Pancreas (tissue), 10 donors: Measurements from ENCODE around the gene CYP3A5. TPM values are rescaled to one million over a fixed set of nuclear protein-coding genes. Genes with fewer than 3 reads are reported as not detected.
A peak's percentile ranks its signal among the peaks of the same experiment; 100 is the strongest.

Source experiments
- ATAC-seq, 4 donors: fragments of 200-7000 bp; cut with Tn5 transposase; one replicate each; pipeline versions ENCODE4 v1.8.0 to v1.9.1; 2020; ENCODE audit warnings: mild to moderate bottlenecking in 4 of 4, moderate library complexity in 4 of 4
- DNase-seq, 6 donors: peaks; one replicate each; pipeline ENCODE4 v3.0.0-alpha.2; 2020
- FAIRE-seq: peaks from 2 replicates; lab custom pipeline; 2012; peaks lifted over from hg19 to GRCh38; lab: Jason Lieb, UNC
- H3K27ac ChIP-seq, 4 donors: fragments of 200-600 bp; sonication (generic); 1 replicate in 3 of 4; 2 replicates in 1 of 4; pipeline versions ENCODE4 v1.5.0 to v1.8.0; 2020
- H3K27me3 ChIP-seq, 4 donors: fragments of 200-600 bp; one replicate each; pipeline ENCODE4 v1.8.0; 2021
- H3K36me3 ChIP-seq, 3 donors: fragments of 200-600 bp; sonication (generic) in 1 of 3; one replicate each; pipeline versions ENCODE4 v1.5.0 to v1.8.0; 2020 to 2021
- H3K4me1 ChIP-seq, 3 donors: fragments of 200-600 bp; one replicate each; pipeline ENCODE4 v1.8.0; 2021
- H3K4me3 ChIP-seq, 4 donors: fragments of 200-600 bp; sonication (generic) in 2 of 4; one replicate each; pipeline versions ENCODE4 v1.5.0 to v1.8.0; 2020 to 2021
- H3K9me3 ChIP-seq, 4 donors: fragments of 200-600 bp; one replicate each; pipeline ENCODE4 v1.8.0; 2021
- CTCF ChIP-seq, 4 donors: fragments of 200-600 bp; sonication (generic) in 3 of 4; IDR thresholded peaks; one replicate each; pipeline versions ENCODE4 v1.5.0 to v1.8.0; 2021; ENCODE audit warnings: antibody characterized with exemption in 4 of 4
- WGBS, 2 donors: extraction: QIAGEN DNeasy Blood & Tissue Kit; methylation state at CpG; one replicate each; pipeline ENCODE4 v1.1.7; 2013; 5-methylcytosine and 5-hydroxymethylcytosine counted together
- intact Hi-C, 3 donors: fragments of 100-400 bp; cut with DNase I; formaldehyde crosslinking; loops; one replicate each; pipeline versions ENCODE4 v1.11.1 to v1.14.2; 2022
- polyA plus RNA-seq, 2 donors: library from polyadenylated mRNA; stranded (reverse); fragments of 200-250 nt; gene quantifications; one replicate each; pipeline ENCODE4 v1.2.3, GENCODE V29; 2013
- total RNA-seq, 6 donors: library from RNA; stranded (reverse); fragmentation: NEBNext Ultra II Directional in 4 of 6; extraction: Animal tissue kit (Norgen Biotek cat#: 25700) in 4 of 6; gene quantifications; one replicate each; pipeline versions ENCODE4 v1.2.1 to v1.2.4, GENCODE V29; 2021 to 2023
- donor health status: healthy with polysubstance abuse.
- donor health status: DM: no; HTN: no; CAD: no; lungs with moderate emphysema.
- donor health status: DM: no; HTN: no; CAD: no.
- donor health status: control.
- donor health status: control.
- donor health status: Bipolar disorder and iron deficiency.
- donor health status: DM: yes; HTN: yes; CAD: no.
- donor health status: DM: no; HTN: no; CAD: no.
- donor health status: DM: no; HTN: no; CAD: no.
- donor health status: DM: yes; HTN: yes; CAD: no.

The CYP3A5 gene
- total and polyA plus RNA-seq, 8 donors, result 10.0 to 219 (median 58.0) TPM

GRCh38 chr7:99617192-99617781 is 62.5 kb downstream of the CYP3A5 start:
- peak overlapping the region; percentile 75 to 82 (median 78) for H3K27ac ChIP-seq
- intact Hi-C loops, result no loop called here
- ATAC-seq (no peak), FAIRE-seq (no peak), DNase-seq (no peak)
- H3K4me1 ChIP-seq, result peaks cover 0 to 8% (median 7%) of the 10 kb centered on the region in 3 donors
- H3K4me3 ChIP-seq, result peak overlapping the region; percentile 87 to 98 (median 92)
- 8% methylated on average over 22 of the region's 22 CpGs for WGBS, 2 donors
- H3K36me3 ChIP-seq, result peaks cover 0 to 36% (median 28%) of the 10 kb centered on the region in 3 donors
- no peaks in the 10 kb centered on the region for H3K9me3 ChIP-seq
- no peak for TF ChIP-seq CTCF (IDR thresholded peaks at IDR 0.05)
- H3K27me3 ChIP-seq, result no peaks in the 10 kb centered on the region

- 1% methylated on average over 59 to 60 of the region's 60 CpGs for WGBS, 2 donors
- no peak for TF ChIP-seq CTCF (IDR thresholded peaks at IDR 0.05)
- Histone ChIP-seq H3K4me3 (peak within 1 kb of the TSS; percentile 87 to 98 (median 92)), H3K27me3 (no peaks in the 10 kb centered on the region), H3K27ac (peak within 1 kb of the TSS; percentile 75 to 82 (median 78)), H3K36me3 (peaks cover 0 to 28% (median 22%) of the 10 kb centered on the region in 3 donors), H3K4me1 (peaks cover 0 to 8% (median 7%) of the 10 kb centered on the region in 3 donors), H3K9me3 (no peaks in the 10 kb centered on the region)
- intact Hi-C loops, result no loop called here
- DNase-seq (peak; percentile 85 to 95 (median 87)), ATAC-seq (peak; percentile 97 to 100 (median 98)), FAIRE-seq (no peak)
Observed at GRCh38 chr7:99616359-99617191, 63.2 kb downstream of the CYP3A5 start, which contains the start of gene ZSCAN25. TSS of gene ZSCAN25 (plus strand) at chr7:99616946. CDS start at chr7:99619607, 2,661 bp downstream.

- 89 to 92% methylated on average over 5 of the region's 5 CpGs for WGBS, 2 donors
- intact Hi-C loops, result no loop called here
- no peaks in the 10 kb centered on the region for H3K9me3 ChIP-seq
- peaks cover 0 to 22% (median 17%) of the 10 kb centered on the region in 3 donors for H3K36me3 ChIP-seq
- FAIRE-seq (no peak), ATAC-seq (no peak), DNase-seq (no peak)
- TF ChIP-seq CTCF (IDR thresholded peaks at IDR 0.05), result no peak
- H3K27me3 ChIP-seq, result no peaks in the 10 kb centered on the region
- peaks cover 0 to 8% (median 7%) of the 10 kb centered on the region in 3 donors for H3K4me1 ChIP-seq
- peak overlapping the region in 3 of 4 donors; percentile 87 to 98 (median 89) for H3K4me3 ChIP-seq
- no peak overlapping the region for H3K27ac ChIP-seq
Observed at GRCh38 chr7:99615989-99616358, 63.8 kb downstream of the CYP3A5 start.

- 74 to 76% methylated on average over 3 of the region's 3 CpGs for WGBS, 2 donors
- Histone ChIP-seq H3K36me3 (peaks cover 0 to 8% (median 2%) of the 10 kb centered on the region in 3 donors), H3K27me3 (no peaks in the 10 kb centered on the region), H3K4me3 (no peak overlapping the region), H3K27ac (no peak overlapping the region), H3K4me1 (peaks cover 0 to 8% (median 7%) of the 10 kb centered on the region in 3 donors), H3K9me3 (no peaks in the 10 kb centered on the region)
- FAIRE-seq (no peak), DNase-seq (no peak), ATAC-seq (no peak)
- intact Hi-C loops, result no loop called here
- TF ChIP-seq CTCF (IDR thresholded peaks at IDR 0.05), result no peak
Observed at GRCh38 chr7:99614495-99614894, 65.3 kb downstream of the CYP3A5 start.
